NCI-H460 (cell line): ENCODE data around the gene LRRC71. TPM values are rescaled to one million over a fixed set of nuclear protein-coding genes. Genes with fewer than 3 reads are reported as not detected.

Source experiments
- DNase-seq: peaks from one replicate; pipeline ENCODE4 v3.0.0-alpha.2; 2016; ENCODE audit warnings: low read depth; ENCODE audit errors: extremely low read depth
- total RNA-seq: library from RNA; depleted of rRNA; stranded (reverse); fragments of >200 nt; shearing (Covaris generic); gene quantifications from 2 replicates; pipeline ENCODE4 v1.2.3, GENCODE V29; 2014

Gene LRRC71
- total RNA-seq, 1 experiment from 2014 or later: not detected

DNA sequence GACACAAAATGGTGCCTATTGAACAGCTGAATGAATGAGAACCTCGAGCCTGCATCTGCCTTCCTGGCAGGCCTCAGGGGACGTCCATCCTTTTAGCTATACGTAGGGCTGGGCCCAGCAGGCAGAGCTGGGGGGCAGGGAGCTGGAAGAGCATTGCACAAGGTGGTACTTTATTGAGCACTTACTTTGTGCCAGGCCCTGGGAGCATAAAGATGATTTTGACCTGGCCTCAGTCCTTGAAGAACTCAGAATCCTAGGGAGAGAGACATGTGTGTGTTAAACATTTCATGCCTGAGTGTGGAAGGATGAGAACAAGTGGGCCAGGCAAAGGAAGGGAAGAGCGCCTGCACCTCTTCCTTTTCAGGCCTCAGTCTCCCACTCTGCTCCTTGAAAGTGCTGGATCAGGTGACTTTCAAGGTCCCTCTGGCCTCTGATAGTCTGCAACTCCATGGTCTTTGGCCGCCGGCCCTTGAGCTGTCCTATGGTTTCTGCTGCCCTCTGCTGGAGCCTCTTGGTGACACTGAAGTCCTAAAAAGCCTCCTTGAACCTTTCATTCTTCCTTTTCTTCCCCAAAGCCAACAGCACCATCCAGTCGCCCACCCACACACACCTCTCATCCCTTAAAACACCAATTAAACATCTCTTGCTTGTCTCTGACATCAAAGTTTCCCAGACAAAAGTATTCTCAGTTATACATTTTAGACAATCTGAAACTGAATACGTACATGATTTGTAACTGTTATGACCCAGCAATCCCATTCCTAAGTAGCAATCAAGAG lies 30.4 kb upstream of the LRRC71 start:
- DNase-seq: peak; percentile 88

DNA sequence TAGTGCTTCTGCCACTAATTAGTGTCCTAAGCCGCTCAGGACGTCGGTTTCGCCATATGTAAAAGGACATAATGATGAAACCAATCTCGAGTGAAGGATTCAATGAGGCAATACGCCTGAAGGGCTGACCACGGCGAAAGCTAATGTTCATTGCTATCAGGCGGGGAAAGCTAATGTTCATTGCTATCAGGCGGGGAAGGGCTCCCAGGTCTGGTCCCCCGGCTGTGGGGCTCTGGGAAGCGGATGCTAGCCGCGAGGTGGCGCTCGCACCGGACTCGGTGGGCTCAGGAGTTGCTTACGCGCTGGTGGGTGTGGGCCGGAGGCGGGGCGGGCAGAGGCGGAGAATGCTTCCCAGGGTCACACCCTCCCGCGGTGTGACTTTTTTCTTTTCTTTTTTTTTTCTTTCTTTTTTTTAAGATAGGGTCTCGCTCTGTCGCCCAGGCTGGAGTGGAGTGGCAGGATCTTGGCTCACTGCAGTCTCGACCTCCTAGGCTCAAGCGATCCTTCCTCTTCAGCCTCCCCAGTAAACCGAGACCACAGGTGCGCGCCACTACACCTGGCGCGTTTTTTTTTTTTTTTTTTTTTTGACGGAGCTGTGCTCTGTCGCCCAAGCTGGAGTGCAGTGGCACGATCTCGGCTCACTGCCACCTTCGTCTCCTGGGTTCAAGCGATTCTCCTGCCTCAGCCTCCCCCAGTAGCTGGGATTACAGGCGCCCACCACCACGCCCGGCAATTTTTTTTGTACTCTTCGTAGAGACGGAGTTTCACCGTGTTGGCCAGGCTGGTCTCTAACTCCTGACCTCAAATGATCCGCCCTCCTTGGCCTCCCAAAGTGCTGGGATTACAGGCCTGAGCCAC lies 28.0 kb upstream of the LRRC71 start:
- DNase-seq: peak; percentile 89

DNA sequence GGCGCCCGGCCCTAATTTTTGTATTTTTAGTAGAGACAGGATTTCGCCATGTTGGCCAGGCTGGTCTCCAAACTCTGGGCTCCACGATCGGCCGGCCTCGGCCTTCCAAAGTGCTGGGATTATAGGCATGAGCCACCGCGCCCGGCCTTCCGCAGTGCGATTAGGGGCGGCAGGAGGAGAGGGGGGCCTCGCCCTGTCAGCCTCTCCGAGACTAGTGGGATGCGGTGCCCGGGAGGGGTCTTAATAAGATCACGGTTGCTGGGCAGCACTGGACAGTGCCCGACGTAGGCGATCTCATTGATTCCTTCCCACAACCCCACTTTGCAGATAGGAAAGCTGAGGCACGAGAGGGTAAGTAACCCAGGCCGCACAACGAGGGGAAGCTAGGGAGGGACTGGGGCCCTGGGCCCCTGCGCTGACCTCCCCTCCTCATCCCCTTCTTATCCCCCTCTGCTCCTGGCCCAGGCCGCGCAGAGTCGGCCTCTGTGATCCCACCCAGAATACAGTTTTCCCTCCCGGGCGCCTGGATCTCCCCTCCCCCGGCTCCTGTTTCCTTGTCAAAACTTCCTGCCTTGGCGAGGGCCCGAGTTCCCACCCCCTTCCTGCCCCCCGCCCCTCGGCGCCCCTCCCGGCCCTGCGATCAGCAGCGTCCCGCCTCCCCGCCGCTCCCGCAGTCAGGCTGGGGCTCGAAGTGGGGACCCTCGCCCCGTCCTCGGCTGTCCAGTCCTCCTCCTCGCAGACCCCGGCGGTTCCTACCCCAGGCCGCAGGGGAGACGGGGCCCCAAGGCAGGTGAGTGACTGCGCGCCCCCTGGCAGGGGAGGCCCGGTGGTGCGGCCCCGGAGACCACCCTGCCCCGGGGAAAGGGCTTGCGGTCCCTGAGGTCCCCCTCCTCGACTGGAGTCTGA lies 27.1 kb upstream of the LRRC71 start, which contains the start of gene PEAR1:
Gene PEAR1 (plus strand): TSS at position 671 of the 906 bp plus-strand sequence. CDS start 10,209 bp downstream, outside the sequence.
- no peak for DNase-seq

DNA sequence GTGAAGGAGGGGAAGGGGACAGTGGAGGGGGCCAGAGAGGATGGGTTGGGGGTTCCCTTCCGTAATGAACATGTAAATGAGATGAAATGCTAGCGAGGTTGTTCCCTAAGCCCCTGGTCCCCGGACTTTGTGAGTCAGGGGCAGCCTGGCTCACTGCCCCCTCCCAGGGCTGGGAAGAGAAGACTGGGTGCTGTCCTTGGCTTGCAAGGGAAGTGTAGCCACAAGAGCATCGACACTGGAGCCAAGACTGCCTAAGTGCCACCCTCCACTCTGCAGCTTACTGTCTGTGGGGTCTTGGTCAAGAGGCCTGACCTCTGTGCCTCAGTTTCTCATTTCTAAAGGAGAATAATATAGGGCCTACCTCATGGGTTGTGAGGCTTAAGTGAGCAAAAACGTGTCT lies 26.4 kb upstream of the LRRC71 start:
- DNase-seq: no peak

DNA sequence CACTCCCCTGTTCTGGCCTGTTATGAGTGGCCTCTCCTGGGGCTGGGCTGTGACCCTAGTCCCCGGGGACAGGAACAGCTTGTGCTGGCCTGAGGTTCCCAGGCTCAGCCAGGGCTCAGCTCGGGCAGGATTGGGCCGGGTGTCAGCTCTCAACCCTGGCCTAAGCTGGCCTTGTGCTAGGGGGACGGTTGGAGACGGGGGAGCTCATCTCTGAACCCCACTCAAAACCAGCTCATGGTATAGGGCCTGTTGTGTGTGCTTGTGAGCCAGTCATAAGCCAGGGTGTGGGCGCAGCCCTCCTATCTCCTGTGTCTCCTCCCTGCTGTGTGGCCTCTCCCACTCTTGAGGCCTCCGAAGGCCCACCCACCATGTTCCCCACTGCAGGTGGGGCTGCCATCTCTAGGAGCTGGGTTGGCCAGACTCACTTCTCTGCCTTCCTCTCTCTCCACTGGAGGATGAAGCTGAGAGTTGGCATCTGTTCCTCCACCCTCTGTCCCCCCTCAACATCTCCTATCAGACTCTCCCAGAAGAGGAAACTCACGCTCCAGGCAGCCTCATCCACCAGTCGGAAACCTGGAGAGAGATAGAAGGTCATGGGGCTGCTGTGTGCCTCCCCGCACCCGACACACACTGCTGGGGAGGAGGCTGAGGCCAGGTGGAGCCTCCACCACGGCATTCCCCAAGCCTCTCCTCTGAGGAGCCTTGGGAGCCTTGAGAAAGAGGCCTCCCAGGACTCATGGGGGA lies 25.5 kb upstream of the LRRC71 start:
- no peak for DNase-seq

DNA sequence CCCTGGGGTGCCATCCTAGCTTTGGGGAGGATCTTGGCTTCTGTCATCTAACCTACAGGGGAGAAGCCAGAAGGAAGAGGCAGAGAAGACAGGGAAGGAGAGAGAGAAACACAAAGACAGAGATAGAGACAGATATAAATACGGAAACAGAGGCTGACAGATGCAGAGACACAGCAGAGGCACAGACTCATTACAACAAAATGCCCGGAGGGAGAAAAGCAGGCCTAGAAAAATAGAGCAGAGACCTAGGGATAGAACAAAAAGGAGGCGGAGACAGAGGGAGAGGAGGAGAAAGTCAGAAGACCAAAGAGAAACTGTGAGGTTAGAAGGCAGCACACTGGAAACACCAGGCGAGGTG lies 25.0 kb upstream of the LRRC71 start:
- no peak for DNase-seq

DNA sequence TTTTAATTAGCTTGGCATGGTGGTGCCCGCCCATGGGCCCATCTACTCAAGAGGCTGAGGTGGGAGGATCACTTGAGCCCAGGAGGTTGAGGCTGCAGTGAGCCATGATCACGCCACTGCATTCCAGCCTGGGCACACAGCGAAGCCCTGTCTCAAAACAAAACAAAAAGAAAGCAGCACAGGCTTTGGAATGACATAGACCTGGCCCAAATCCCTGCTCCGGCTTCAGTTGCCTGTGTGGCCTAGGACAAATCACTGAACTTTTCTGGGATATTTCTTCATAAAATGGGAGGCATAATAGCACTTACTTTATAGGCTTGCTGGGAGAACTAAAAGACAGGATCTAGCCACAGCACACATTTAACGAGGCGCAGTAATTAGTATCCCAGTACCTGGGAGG lies 24.5 kb upstream of the LRRC71 start:
- DNase-seq: no peak

DNA sequence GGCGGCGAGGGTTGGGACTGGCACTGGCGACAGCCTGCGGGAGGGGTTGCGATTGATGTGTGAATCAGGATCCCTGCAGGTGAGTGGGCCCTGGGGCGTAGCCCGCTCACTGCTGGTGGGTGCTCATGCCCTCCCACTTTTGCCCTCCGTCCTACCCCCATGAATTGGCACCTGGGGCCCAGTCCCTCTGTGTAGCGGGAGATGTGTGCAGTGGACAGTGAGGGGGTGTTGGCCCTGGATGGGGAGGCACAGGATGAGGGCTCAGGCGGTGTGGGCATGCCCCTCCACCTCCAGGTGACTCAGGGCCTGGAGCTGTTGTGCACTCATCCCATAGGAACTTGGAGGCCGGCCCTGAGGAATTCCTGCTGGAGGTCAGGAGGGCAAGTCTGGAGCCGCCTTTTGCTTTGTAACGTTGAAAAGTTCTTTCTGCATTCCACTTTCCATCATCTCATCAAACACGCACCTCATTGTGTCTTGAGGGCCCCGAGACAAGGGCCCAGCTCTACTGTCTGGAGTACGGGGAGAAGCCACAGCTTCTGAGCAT lies 23.9 kb upstream of the LRRC71 start:
- peak; percentile 66 for DNase-seq

DNA sequence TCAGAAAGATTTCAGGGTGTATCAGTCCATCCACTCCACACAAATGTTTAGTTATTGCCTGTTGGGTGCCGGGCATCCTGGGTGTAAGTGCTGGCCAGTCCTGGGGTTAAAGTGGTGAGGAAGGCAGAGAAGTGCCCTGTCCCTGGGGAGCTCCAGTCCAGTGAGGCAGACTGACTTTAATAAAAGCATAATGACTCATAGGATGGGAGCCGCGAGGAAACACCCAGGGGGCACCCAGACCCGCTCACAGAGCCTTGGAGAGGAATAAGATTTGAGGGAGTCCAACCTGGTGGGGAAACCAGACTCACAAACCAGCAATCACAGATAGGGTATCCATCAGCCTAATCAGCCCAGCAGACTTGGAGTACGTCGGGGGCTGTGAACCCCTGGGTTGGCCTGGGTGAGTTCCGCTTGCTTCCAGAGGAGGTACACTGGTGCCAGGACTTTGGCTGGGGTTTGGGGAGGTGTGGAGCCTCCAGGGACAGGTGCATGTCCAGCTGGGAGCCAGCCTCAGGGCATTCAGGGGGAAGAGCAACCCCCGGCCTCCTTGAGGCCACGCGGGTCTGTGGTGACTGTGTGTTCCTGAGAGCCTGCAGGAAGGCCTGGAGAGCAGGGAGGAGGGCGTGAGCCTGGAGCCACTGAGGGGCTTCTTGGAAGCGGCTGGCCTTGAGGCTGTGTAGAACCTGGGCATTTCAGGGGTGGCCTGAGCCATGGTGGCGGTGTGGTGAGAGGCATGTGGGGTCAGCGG lies 23.2 kb upstream of the LRRC71 start:
- peak; percentile 35 for DNase-seq

DNA sequence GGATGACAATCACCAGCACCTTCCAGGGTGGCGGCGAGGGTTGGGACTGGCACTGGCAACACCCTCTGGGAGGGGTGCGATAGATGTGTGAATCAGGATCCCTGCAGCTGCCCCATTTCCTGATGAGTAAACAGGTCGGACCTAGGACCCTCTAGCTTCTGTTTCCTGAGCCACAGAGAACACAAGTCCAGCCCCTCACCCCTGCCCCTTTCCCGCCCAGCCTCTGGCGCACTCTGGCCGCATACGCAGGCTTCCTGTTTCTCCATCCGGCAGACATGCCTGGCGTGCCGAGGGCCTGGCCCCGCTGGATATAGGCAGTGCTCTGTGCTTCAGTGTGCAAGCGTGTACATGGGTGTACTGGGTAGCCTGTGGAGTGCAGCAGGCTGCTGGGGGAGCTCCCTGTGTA lies 22.3 kb upstream of the LRRC71 start:
- no peak for DNase-seq

DNA sequence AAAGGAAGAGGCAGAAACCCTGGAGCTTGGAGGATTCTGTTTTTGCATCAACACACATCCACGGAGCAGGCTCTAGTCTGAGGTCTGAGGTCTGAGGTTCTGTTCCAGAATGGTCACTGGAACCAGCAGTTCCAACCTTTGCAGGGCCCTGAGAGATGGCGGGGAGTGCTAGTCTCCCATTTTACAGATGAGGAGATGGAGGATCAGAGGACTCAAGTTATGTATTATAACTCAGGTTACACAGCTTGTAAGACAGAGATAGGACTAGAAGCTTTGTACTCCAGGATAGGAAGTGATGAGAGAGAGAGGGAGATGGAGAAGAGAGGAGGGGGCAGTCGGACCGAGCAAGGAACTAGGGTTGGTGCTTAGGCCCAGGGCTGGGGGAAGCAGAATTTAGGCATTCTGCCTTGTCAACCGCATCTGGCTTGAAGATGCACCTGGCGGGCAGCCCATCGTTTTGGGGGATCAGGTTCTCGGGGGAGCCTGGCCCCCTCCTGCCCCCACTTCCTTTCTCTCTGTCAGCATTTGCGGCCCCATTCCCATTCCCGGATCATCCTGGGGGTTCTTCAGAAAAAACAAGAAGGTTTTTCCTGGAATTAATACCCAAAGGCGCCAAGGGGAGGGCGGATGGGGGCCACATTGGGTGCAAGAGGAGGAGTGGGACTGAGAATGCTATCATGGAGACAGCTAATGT lies 21.3 kb upstream of the LRRC71 start:
- DNase-seq: no peak

DNA sequence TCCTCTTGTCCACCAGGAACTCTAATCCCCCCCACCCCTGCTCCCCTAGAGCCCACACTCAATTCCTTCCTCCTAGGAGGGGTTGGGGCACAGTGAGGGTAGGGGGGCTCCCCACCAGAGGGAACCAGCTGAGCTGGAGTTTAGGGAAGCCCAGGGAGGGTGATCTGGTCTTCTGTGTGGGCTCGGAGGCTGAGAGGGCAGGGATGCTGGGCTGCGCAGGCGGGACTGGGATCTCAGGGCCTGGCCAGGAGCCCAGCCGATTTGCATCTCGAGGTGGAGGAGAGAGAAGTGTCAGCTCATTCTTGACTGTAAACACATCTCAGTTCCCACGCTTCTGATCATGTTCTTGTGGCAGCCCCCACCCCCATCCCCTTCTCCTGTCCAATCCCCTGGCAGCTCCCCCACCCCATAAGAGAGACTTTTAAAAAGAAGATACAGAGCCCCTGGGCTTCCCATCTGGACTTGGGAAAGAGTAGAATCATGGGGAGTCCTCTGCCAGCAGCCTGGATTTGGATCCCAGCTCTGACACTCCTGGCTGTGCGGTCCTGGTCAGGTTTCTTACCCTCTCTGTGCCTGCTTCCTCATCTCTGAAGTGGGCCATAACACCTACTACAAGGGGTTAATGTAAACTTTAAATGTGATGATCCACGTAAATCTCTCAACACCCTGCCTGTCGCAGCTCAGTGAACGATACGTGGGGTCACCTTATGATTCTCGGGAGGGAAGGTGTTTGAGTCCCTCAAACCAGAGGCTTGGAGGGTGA lies 20.3 kb upstream of the LRRC71 start:
- DNase-seq: no peak

DNA sequence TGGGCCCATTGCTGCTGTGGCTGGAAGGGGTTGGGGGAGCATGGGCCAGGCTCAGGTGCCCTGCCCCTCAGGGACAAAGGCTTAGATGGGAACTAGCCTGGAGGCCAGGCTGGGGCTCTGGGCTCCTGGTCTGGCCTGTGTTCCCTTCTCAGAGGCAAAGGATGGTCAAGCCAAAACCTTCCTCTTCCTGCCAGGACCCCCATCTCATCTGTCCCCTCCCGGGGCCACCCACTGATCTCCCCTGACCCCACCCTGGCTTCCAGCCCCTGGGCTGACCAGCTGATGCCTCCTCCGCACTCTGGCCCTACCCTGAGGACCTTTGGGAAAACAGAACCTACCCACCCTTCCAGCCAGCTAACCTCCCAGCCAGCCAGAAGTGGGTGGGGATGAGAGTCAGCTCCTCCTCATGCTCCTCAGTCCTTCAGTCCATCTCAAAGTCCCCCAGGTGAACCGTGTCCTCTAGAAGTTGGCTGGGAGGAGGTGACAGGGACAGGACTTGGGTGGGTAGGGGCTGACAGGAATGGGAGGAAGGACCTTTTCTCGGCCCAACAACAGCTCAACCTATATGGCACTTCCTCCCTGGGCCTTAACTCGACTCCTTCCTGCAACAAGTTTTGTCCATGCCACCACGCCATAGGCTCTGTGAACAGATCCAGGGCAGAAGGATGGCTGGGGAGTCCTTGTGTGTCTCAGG lies 19.4 kb upstream of the LRRC71 start:
- no peak for DNase-seq

DNA sequence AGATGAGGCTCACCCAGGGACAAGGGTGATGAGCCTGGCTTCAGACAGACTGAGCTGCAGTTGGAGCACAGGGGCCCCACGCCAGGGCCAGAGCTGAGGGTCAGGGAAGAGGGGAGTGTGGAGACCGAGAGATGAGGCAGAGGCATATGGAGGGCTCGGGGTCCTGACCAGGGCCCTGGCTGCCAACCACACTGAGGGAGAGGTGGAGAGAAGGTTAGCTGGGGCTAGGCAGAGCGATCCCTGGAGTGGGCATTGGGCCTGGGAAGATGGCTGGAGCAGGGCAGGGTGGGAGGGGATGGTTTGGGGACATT lies 18.9 kb upstream of the LRRC71 start:
- no peak for DNase-seq

DNA sequence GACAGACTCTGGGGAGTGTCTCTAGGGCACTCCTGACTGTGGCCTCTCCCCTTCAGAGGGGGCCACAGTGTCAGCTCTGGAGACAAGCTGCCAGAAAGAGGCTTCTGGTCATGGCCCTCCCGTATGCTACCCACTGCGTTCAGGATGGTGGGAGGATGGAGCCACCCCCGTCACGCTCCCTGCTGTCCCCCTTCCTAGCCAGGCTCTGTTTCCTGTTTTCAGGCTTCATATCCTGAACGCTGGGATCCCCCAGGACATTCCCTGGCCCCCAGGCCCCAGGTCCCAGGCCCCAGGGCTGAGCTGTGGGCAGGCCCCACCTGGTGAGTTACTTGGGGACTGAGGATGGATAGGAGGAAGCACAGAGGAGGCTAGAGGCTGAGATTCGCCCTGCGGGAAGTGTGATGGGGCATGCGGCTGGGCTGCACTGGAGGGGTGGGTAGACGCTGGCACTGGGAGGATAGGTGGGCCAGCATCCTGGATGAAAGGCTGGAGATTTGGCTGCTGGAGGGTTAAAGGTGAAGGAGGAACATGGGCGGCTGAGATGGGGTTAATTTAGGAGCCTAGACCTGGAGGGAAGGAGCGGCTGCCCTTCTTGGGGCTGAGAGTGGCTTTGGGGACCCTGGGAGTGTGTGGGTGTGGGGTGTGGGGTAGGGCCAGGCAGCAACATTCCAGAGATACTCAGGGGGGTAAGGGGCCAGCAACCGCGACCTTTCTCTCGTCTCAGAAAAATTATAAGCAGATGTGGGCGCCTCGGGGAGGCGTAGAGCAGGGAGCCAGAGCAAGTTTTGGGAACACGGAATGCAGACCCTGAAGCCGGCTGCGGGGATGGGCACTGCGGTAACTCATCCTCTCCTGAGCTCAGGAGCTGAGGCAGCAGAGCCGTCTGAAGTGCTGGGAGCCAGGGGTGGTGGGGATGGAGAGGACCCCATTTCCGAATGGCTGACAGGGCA lies 18.2 kb upstream of the LRRC71 start:
- no peak for DNase-seq
